Measurements from ENCODE around the gene SLC35F1. TPM values are rescaled to one million over a fixed set of nuclear protein-coding genes. Genes with fewer than 3 reads are reported as not detected.
A peak's percentile ranks its signal among the peaks of the same experiment; 100 is the strongest.

SLC35F1 gene
- total and polyA plus RNA-seq, 9 of the 15 experiments (the other 6 are each of a cell fraction or from before 2014, with no cell fraction given): 0.03 to 0.06 TPM; not detected in 7

DNA sequence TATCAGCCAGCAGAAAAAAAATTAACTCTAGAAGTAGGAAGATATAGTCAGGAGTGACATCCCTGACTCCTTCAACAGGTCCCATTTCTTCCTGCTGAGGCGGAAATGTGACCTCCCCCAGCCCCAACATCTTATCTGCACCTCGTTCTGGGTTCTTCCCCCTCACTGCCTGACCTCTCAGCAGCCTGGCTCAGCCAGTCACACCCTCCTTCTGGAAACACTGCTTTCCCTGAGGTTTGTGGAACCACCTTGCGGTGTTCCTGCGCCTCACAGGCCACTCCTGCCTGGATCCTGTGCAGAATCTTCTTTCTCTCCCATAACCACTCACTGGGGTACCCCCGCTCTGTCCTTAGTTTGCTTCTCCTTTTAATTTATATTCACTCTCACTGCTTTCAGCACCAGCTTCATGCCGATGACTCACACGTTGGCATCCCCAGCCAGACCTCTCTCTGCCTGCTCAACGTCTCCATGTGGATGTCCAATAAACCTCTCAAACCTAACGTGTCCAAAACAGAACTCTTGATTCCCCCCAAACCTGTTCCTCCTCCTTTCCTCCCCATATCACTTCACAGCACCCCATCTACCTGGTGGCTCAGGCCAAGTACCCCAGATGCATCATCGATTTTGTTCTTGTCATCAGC is 418.3 kb downstream of the SLC35F1 start:
- BruUV-seq (replicated peaks): no TSS peak
- Histone ChIP-seq H3K36me3 (ENCODE audit: control insufficient read depth, insufficient read depth, low read length) (no peaks in the 10 kb centered on the region), H3K27me3 (ENCODE audit: control insufficient read depth in 2 of 2, insufficient read depth in 2 of 2, low read length in 2 of 2) (peaks cover 0 to 5% of the 10 kb centered on the region in 2 experiments; a peak in 3 of 5 replicates), H3K79me2 (ENCODE audit: control insufficient read depth, insufficient read depth, low read length) (no peaks in the 10 kb centered on the region), H3K9ac (ENCODE audit: insufficient read depth in 1 of 2, low read depth in 2 of 2, low read length in 2 of 2) (no peak overlapping the region), H3K9me1 (ENCODE audit: control insufficient read depth, insufficient read depth, low read length) (no peaks in the 10 kb centered on the region), H3K4me1 (replicated peaks in 1 of 2; ENCODE audit: control insufficient read depth in 2 of 2, insufficient read depth in 2 of 2, low read length in 2 of 2) (no peaks in the 10 kb centered on the region), H3K4me2 (ENCODE audit: insufficient read depth, low read length) (no peak overlapping the region), H3K27ac (ENCODE audit: extremely low read depth, low read depth, low read length) (no peak overlapping the region), H3K9me3 (replicated peaks; ENCODE audit: control insufficient read depth, insufficient read depth, low read depth, low read length) (no peaks in the 10 kb centered on the region), H2AFZ (ENCODE audit: low read depth, low read length) (no peak overlapping the region), H3K4me3 (no peak overlapping the region), H4K20me1 (replicated peaks; ENCODE audit: control insufficient read depth, insufficient read depth, low read length) (no peaks in the 10 kb centered on the region)
- peak; percentile 73 for ATAC-seq
- 0% methylated on average over 10 of the region's 10 CpGs for WGBS (ENCODE audit: insufficient coverage, low coverage, missing lambda C conversion rate)
- CTCF ChIA-PET (ENCODE audit: low intra/inter-chr PET ratio): interaction anchor here (0.6 kb wide), 1 partner anchor 979 kb away, joined by 3 read pairs; no protein-coding TSS in a partner anchor
- DNase-seq (ENCODE audit: extremely low read depth in 1 of 4, low spot score in 3 of 4): peak in 2 of 4 experiments; percentile 9 to 17
- peak; percentile 61 for FAIRE-seq
- intact Hi-C loops (cut with micrococcal nuclease): no loop called here
- POLR2A ChIA-PET: interaction anchor here (0.7 to 0.9 kb wide), 2 partner anchors 421 to 691 kb away, joined by 3 to 4 read pairs; no protein-coding TSS in a partner anchor
- in situ Hi-C loops (cut with MboI): no loop called here
- TF ChIP-seq MYNN (IDR thresholded peaks at IDR 0.05) (no peak), MYNN (CRISPR knock-in tag; IDR thresholded peaks at IDR 0.05) (no peak), RAD21 (CRISPR knock-in tag; conservative IDR thresholded peaks at IDR 0.05 in 1 of 2, IDR thresholded peaks at IDR 0.05 in 1 of 2) (peak in 1 of 2 experiments; percentile 17; a peak in 1 of 4 replicates)

DNA sequence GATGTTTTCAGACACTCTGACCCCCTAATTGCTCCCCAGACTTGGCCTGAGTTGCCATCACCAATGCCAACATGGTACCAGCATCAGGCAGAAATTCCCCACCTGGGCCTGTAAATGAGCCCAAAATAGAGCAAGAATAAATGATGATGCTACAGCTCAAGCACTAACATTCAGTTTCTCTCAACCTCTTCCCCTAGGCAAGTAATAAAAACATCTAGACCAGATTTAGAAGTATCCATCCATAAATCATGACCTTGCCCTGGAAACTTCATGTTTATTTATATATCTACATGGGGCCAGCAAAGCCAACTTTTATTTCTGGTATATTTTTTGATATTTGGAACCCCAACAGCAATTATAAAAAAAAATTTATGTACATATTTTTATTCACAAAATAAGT is 419.6 kb downstream of the SLC35F1 start:
- DNase-seq (ENCODE audit: extremely low read depth in 1 of 4, low spot score in 3 of 4): no peak
- POLR2A ChIA-PET: no interaction called here
- no peaks in the 10 kb centered on the region for H4K20me1 ChIP-seq (replicated peaks; ENCODE audit: control insufficient read depth, insufficient read depth, low read length)
- CTCF ChIA-PET (ENCODE audit: low intra/inter-chr PET ratio): no interaction called here
- H3K4me3 ChIP-seq: no peak overlapping the region
- H3K27me3 ChIP-seq (ENCODE audit: control insufficient read depth in 2 of 2, insufficient read depth in 2 of 2, low read length in 2 of 2): peaks cover 0 to 2% of the 10 kb centered on the region in 2 experiments; a peak in 2 of 5 replicates
- H3K9ac ChIP-seq (ENCODE audit: insufficient read depth in 1 of 2, low read depth in 2 of 2, low read length in 2 of 2): no peak overlapping the region
- H3K9me1 ChIP-seq (ENCODE audit: control insufficient read depth, insufficient read depth, low read length): no peaks in the 10 kb centered on the region
- H3K79me2 ChIP-seq (ENCODE audit: control insufficient read depth, insufficient read depth, low read length): no peaks in the 10 kb centered on the region
- H3K36me3 ChIP-seq (ENCODE audit: control insufficient read depth, insufficient read depth, low read length): no peaks in the 10 kb centered on the region
- H2AFZ ChIP-seq (ENCODE audit: low read depth, low read length): no peak overlapping the region
- no peak for ATAC-seq
- BruUV-seq (replicated peaks): no TSS peak
- no peak overlapping the region for H3K27ac ChIP-seq (ENCODE audit: extremely low read depth, low read depth, low read length)
- H3K9me3 ChIP-seq (replicated peaks; ENCODE audit: control insufficient read depth, insufficient read depth, low read depth, low read length): no peaks in the 10 kb centered on the region
- in situ Hi-C loops (cut with MboI): no loop called here
- H3K4me2 ChIP-seq (ENCODE audit: insufficient read depth, low read length): no peak overlapping the region
- no peaks in the 10 kb centered on the region for H3K4me1 ChIP-seq (replicated peaks in 1 of 2; ENCODE audit: control insufficient read depth in 2 of 2, insufficient read depth in 2 of 2, low read length in 2 of 2)
- intact Hi-C loops (cut with micrococcal nuclease): no loop called here
- FAIRE-seq: no peak
- TF ChIP-seq KAT2B (IDR thresholded peaks at IDR 0.05; ENCODE audit: low read depth, low read length) (no peak), MEF2A (IDR thresholded peaks at IDR 0.05; ENCODE audit: control insufficient read depth, low read depth, low read length) (no peak), ZNF197 (CRISPR knock-in tag; IDR thresholded peaks at IDR 0.05; ENCODE audit: low read depth) (no peak), ZNF436 (CRISPR knock-in tag; IDR thresholded peaks at IDR 0.05) (no peak), EP300 (IDR thresholded peaks at IDR 0.05; ENCODE audit: low read length) (no peak)
